ENCODE results near the gene FUT3.

FUT3 gene

DNA sequence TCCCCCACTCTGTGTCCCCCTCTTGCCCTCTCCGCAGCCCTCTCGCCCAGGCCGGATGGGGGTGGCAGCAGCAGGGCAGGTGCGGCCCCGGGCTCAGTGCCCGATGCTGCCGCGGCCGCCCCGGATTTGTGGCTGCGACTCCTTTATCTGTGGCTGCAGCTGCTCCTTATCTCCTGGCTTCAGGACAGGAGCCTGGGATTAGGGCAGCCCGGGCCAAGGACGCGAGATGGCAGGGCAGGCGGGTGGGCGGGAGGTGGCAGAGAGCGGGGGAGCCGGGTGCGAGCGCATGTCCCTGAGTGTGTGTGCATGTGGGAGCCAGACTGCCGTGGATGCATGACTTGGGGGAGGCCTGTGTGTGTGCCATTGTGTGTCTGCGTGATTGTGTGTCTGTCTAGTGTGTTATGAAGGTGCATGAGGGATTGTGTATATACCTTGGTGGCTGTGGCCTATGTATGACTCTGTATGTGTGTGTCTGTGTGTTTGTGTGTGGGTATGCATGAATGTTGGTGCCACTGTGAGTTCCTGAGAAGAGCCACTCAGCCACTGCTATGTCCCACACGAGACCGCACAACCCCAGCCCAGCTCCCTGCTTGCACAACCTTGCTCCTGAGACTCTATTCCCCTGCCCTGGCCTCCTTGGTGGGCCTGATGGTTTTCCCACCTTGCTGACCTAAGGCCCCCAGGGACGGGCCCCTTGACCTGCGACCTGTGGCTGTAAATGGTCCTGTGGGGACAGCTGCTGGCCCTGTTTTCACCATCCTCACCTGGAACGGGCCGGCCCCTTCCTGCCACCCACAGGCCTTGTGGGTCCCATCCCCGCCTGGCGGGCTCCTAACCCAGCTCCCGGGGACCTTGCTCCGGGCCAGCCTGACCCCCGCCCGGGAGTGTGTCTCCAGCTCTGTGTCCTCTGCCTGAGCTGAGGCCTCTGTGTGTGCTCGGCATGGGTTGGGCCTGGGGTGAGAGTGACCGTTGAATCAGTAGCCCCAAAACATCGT lies 51.7 kb downstream of the FUT3 start:
- no peak for DNase-seq

DNA sequence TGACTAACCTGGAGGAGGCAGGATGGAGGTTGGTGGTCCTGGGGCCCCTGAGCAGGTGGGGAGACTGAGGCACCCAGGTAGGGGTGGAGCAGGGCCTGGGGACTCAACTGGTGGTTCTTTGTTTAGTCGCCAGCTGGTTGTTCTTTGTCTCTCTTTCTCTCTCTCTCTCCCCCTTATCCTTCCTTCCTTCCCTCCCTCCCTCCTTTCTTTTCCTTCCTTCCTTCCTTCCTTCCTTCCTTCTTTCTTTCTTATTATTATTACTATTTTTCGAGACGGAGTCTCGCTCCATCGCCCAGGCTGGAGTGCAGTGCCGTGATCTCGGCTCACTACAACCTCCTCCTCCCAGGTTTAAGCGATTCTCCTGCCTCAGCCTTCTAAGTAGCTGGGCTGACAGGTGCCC lies 53.0 kb downstream of the FUT3 start:
- DNase-seq = no peak

DNA sequence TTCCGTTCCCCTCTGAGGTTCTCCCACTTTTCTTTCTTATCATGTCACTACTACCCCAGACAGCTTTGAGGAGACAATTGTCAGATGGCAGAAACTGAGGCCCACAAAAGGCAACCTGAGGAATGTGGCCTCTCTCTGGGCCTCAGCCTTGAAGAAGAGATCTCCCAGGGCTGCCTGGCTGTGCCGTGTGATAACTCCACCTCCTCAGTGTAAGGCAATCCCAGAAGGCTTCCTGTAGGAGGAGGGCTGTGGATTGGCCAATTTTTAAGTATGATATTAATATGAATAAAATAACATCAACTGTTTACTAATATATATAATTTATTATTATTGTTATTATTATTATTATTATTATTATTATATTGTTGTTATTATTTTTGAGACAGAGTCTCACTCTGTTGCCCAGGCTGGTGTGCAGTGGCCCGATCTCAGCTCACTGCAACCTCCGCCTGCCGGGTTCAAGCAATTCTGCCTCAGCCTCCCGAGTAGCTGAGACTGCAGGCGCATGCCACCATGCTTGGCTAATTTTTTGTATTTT lies 55.8 kb downstream of the FUT3 start:
- DNase-seq = no peak

DNA sequence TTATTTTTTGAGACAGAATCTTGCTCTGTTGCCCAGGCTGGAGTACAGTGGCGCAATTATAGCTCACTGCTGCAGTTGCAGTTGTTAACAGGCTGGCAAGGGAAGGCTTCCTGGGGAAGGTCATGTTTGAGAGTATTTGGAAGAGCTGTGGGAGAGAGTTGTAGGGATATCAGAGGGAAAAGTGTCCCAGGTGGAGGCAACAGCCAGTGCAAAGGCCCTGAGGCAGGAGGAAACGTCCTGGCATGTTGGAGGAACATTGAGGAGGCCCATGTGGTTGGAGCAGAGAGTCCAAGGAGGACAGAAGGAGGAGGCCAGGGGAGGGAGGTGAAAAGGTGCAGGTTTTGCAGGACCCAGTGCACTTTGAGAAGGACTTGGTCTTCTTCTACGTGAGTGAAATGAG lies 58.1 kb downstream of the FUT3 start:
- no peak for DNase-seq

Data from stimulated activated CD4-positive, alpha-beta T cell treated with anti-CD3 and anti-CD28 coated beads, Interleukin-2, amount 100 ng/mL, for 48 hours (primary cell).